ENCODE measurements around the gene PLCL2.
"Not testable (repeated sequence)": the region's sequence is repeated elsewhere in the genome, so short reads cannot be mapped to it uniquely, and the experiment has no call there.

PLCL2 gene

DNA sequence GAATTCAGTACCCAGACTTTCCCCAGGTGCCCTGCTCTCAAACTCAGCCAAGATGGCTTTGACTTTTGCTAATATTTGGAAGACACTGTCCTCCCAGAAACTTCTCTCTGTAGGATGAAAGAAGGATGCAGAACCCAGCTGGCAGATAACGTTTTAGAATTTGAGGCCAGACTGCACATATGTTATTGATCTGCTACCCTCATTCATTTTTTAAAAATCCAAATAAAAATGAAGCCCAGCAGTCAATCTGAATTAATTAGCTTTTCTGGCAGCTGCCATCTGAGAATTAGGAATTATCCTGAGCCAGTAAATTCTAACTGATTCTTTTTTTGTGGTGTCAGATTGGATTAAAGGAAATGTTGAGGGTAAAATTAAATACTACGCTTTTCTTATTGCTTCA is 236.6 kb downstream of the PLCL2 start:
- H3K4me1 ChIP-seq (ENCODE audit: control insufficient read depth, low read length), result no peaks in the 10 kb centered on the region
- H3K4me2 ChIP-seq (ENCODE audit: low read length), result no peak overlapping the region
- H4K20me1 ChIP-seq (ENCODE audit: control insufficient read depth, insufficient read depth, low read depth, low read length), result no peaks in the 10 kb centered on the region
- no peaks in the 10 kb centered on the region for H3K9me2 ChIP-seq (replicated peaks; ENCODE audit: control insufficient read depth, low read length)
- H3K36me3 ChIP-seq (ENCODE audit: control insufficient read depth, low read length), result no peaks in the 10 kb centered on the region
- no peaks in the 10 kb centered on the region for H3F3A ChIP-seq (ENCODE audit: control insufficient read depth, insufficient read depth)
- H3K79me2 ChIP-seq (ENCODE audit: control insufficient read depth, low read length), result no peaks in the 10 kb centered on the region
- no peaks in the 10 kb centered on the region for H3K27me3 ChIP-seq (ENCODE audit: control insufficient read depth, low read length)
- no peak overlapping the region for H3K27ac ChIP-seq (ENCODE audit: low read depth, low read length)
- H3K9me3 ChIP-seq (ENCODE audit: control insufficient read depth, insufficient read depth, low read length), result peaks cover 5% of the 10 kb centered on the region; the same call in 1 of the 2 replicates
- H3K4me3 ChIP-seq (ENCODE audit: low read length), result no peak overlapping the region
- TF ChIP-seq EZH2phosphoT487 (IDR thresholded peaks at IDR 0.05; ENCODE audit: borderline replicate concordance, low read length), result no peak
- TF ChIP-seq, protein P1, sequence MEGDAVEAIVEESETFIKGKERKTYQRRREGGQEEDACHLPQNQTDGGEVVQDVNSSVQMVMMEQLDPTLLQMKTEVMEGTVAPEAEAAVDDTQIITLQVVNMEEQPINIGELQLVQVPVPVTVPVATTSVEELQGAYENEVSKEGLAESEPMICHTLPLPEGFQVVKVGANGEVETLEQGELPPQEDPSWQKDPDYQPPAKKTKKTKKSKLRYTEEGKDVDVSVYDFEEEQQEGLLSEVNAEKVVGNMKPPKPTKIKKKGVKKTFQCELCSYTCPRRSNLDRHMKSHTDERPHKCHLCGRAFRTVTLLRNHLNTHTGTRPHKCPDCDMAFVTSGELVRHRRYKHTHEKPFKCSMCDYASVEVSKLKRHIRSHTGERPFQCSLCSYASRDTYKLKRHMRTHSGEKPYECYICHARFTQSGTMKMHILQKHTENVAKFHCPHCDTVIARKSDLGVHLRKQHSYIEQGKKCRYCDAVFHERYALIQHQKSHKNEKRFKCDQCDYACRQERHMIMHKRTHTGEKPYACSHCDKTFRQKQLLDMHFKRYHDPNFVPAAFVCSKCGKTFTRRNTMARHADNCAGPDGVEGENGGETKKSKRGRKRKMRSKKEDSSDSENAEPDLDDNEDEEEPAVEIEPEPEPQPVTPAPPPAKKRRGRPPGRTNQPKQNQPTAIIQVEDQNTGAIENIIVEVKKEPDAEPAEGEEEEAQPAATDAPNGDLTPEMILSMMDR (IDR thresholded peaks at IDR 0.05; ENCODE audit: low read depth, low read length, poor library complexity, severe bottlenecking), result no peak

DNA sequence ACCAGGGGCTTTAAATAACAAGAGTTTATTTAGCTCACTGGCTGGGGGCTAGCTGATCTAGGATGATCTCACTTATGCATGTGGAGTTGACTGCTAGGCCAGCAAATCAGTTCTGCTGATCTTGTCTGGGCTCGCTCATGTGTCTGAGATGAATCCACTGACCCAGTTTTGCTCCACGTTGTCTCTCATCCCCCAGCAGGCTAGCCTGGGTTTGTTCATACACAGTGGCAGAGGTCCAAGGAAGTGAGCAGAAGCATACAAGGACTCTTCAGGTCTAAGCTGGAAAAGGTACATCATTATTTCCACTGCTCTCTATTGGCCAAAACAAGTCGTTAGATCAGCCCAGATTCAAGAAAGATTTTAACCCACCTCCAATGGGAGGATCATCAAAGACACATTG is 238.0 kb downstream of the PLCL2 start:
- H3F3A ChIP-seq (ENCODE audit: control insufficient read depth, insufficient read depth), result no peaks in the 10 kb centered on the region
- no peaks in the 10 kb centered on the region for H3K36me3 ChIP-seq (ENCODE audit: control insufficient read depth, low read length)
- TF ChIP-seq, protein P1 (IDR thresholded peaks at IDR 0.05; ENCODE audit: low read depth, low read length, poor library complexity, severe bottlenecking), result no peak
- no peak for TF ChIP-seq EZH2phosphoT487 (IDR thresholded peaks at IDR 0.05; ENCODE audit: borderline replicate concordance, low read length)
- no peaks in the 10 kb centered on the region for H3K4me1 ChIP-seq (ENCODE audit: control insufficient read depth, low read length)
- H3K4me3 ChIP-seq (ENCODE audit: low read length), result no peak overlapping the region
- no peaks in the 10 kb centered on the region for H3K79me2 ChIP-seq (ENCODE audit: control insufficient read depth, low read length)
- H3K9me2 ChIP-seq (replicated peaks; ENCODE audit: control insufficient read depth, low read length), result no peaks in the 10 kb centered on the region
- H3K27me3 ChIP-seq (ENCODE audit: control insufficient read depth, low read length), result no peaks in the 10 kb centered on the region
- H3K4me2 ChIP-seq (ENCODE audit: low read length), result no peak overlapping the region
- no peaks in the 10 kb centered on the region for H4K20me1 ChIP-seq (ENCODE audit: control insufficient read depth, insufficient read depth, low read depth, low read length)
- no peak overlapping the region for H3K27ac ChIP-seq (ENCODE audit: low read depth, low read length)
- peaks cover 5% of the 10 kb centered on the region; the same call in 1 of the 2 replicates for H3K9me3 ChIP-seq (ENCODE audit: control insufficient read depth, insufficient read depth, low read length)

DNA sequence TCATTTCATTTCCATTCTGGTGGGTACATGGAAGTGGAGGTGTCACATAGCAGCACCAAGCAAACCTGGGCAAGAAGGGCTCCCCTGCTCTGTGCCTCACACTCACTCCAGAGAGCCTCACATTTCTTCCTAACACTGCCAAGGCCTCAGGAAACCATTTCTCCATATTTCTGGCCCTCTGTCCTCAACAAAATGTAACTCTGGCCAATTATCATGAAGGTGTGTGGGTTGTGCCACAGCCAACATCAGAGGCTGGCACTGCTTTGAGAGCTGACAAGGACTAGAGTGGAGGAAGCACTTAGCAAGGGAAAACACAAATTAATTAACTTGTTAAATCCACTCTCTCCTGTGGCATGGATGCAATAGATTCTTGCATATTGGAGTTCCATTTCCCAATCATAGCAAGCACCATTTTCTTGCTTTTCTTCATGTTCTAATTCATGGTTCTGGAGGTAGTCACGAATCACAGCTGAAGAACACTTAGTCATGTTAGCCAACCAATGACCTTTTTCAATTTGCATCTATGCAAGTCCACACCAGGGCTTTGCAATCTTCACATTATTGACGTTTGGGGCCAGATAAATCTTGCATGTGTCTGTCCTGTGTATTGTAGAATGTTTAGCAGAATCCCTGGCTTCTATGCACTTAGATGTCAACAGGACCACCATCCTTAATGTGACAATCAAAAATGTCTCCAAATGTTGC is 241.1 kb downstream of the PLCL2 start:
- peaks cover 5% of the 10 kb centered on the region; the same call in 1 of the 2 replicates for H3K9me3 ChIP-seq (ENCODE audit: control insufficient read depth, insufficient read depth, low read length)
- H3K27me3 ChIP-seq (ENCODE audit: control insufficient read depth, low read length), result no peaks in the 10 kb centered on the region
- H3K36me3 ChIP-seq (ENCODE audit: control insufficient read depth, low read length), result no peaks in the 10 kb centered on the region
- no peaks in the 10 kb centered on the region for H4K20me1 ChIP-seq (ENCODE audit: control insufficient read depth, insufficient read depth, low read depth, low read length)
- H3K79me2 ChIP-seq (ENCODE audit: control insufficient read depth, low read length), result no peaks in the 10 kb centered on the region
- no peaks in the 10 kb centered on the region for H3F3A ChIP-seq (ENCODE audit: control insufficient read depth, insufficient read depth)
- H3K4me1 ChIP-seq (ENCODE audit: control insufficient read depth, low read length), result no peaks in the 10 kb centered on the region
- no peak overlapping the region for H3K27ac ChIP-seq (ENCODE audit: low read depth, low read length)
- H3K4me2 ChIP-seq (ENCODE audit: low read length), result no peak overlapping the region
- no peaks in the 10 kb centered on the region for H3K9me2 ChIP-seq (replicated peaks; ENCODE audit: control insufficient read depth, low read length)
- TF ChIP-seq EZH2phosphoT487 (IDR thresholded peaks at IDR 0.05; ENCODE audit: borderline replicate concordance, low read length), result no peak
- TF ChIP-seq, protein P1 (IDR thresholded peaks at IDR 0.05; ENCODE audit: low read depth, low read length, poor library complexity, severe bottlenecking), result no peak
- no peak overlapping the region for H3K4me3 ChIP-seq (ENCODE audit: low read length)

DNA sequence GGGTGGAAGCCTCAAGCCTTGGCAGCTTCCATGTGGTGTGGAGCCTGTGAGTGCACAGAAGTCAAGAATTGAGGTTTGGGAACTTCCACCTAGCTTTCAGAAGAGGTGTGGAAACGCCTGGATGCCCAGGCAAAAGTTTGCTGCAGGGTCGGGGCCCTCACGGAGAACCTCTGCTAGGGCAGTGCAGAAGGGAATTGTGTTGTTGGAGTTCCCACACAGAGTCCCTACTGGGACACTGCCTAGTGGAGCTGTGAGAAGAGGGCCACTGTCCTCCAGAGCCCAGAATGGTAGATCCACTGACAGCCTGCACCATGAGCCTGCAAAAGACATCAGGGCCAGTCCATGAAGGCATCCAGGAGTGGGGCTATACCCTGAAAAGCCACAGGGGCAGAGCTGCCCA is 243.9 kb downstream of the PLCL2 start:
- not testable (repeated sequence) for H3K4me2 ChIP-seq (ENCODE audit: low read length); H3K9me3 ChIP-seq (ENCODE audit: control insufficient read depth, insufficient read depth, low read length); H3K27ac ChIP-seq (ENCODE audit: low read depth, low read length); H3K4me3 ChIP-seq (ENCODE audit: low read length); H3F3A ChIP-seq (ENCODE audit: control insufficient read depth, insufficient read depth); H4K20me1 ChIP-seq (ENCODE audit: control insufficient read depth, insufficient read depth, low read depth, low read length); H3K4me1 ChIP-seq (ENCODE audit: control insufficient read depth, low read length); H3K36me3 ChIP-seq (ENCODE audit: control insufficient read depth, low read length); H3K27me3 ChIP-seq (ENCODE audit: control insufficient read depth, low read length); H3K79me2 ChIP-seq (ENCODE audit: control insufficient read depth, low read length); H3K9me2 ChIP-seq (replicated peaks; ENCODE audit: control insufficient read depth, low read length)
